ENCODE results near the gene GC. TPM values are rescaled to one million over a fixed set of nuclear protein-coding genes. Genes with fewer than 3 reads are reported as not detected.

Gene GC
- total RNA-seq, 2 donors from 2014 or later: 4.1 TPM; not detected in 1

- TF ChIP-seq, protein P1, sequence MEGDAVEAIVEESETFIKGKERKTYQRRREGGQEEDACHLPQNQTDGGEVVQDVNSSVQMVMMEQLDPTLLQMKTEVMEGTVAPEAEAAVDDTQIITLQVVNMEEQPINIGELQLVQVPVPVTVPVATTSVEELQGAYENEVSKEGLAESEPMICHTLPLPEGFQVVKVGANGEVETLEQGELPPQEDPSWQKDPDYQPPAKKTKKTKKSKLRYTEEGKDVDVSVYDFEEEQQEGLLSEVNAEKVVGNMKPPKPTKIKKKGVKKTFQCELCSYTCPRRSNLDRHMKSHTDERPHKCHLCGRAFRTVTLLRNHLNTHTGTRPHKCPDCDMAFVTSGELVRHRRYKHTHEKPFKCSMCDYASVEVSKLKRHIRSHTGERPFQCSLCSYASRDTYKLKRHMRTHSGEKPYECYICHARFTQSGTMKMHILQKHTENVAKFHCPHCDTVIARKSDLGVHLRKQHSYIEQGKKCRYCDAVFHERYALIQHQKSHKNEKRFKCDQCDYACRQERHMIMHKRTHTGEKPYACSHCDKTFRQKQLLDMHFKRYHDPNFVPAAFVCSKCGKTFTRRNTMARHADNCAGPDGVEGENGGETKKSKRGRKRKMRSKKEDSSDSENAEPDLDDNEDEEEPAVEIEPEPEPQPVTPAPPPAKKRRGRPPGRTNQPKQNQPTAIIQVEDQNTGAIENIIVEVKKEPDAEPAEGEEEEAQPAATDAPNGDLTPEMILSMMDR (IDR thresholded peaks at IDR 0.05): no peak
- H3K36me3 ChIP-seq: no peaks in the 10 kb centered on the region
- H3K9me3 ChIP-seq: no peaks in the 10 kb centered on the region
- peaks cover 4% of the 10 kb centered on the region for H3K4me1 ChIP-seq
- DNase-seq: peak; percentile 43
- no peak overlapping the region for H3K9ac ChIP-seq (ENCODE audit: low read depth in 2 of 2, low read length in 2 of 2)
- no peaks in the 10 kb centered on the region for H3K27me3 ChIP-seq
- H3K27ac ChIP-seq: peak overlapping the region; percentile 76
- intact Hi-C loops (cut with DNase I): loop anchor here (5.0 to 10.0 kb wide), 4 partner anchors 147 to 1059 kb away; no protein-coding TSS in a partner anchor
- no peak overlapping the region for H3K4me3 ChIP-seq
Observed at GRCh38 chr4:71711044-71711984, 72.6 kb downstream of the GC start.

- Histone ChIP-seq H3K27me3 (no peaks in the 10 kb centered on the region), H3K4me1 (peaks cover 4% of the 10 kb centered on the region), H3K36me3 (no peaks in the 10 kb centered on the region), H3K9me3 (no peaks in the 10 kb centered on the region), H3K9ac (ENCODE audit: low read depth in 2 of 2, low read length in 2 of 2) (no peak overlapping the region), H3K27ac (no peak overlapping the region), H3K4me3 (no peak overlapping the region)
- DNase-seq: no peak
- TF ChIP-seq, protein P1 (IDR thresholded peaks at IDR 0.05): no peak
- intact Hi-C loops (cut with DNase I): loop anchor here (5.0 to 10.0 kb wide), 4 partner anchors 145 to 1058 kb away; no protein-coding TSS in a partner anchor
Observed at GRCh38 chr4:71709961-71710360, 73.9 kb downstream of the GC start.

- intact Hi-C loops (cut with DNase I): no loop called here
- Histone ChIP-seq H3K27me3 (no peaks in the 10 kb centered on the region), H3K4me3 (no peak overlapping the region), H3K27ac (no peak overlapping the region), H3K9me3 (no peaks in the 10 kb centered on the region), H3K9ac (ENCODE audit: low read depth in 2 of 2, low read length in 2 of 2) (no peak overlapping the region), H3K36me3 (no peaks in the 10 kb centered on the region), H3K4me1 (no peaks in the 10 kb centered on the region)
- no peak for DNase-seq
- TF ChIP-seq, protein P1 (IDR thresholded peaks at IDR 0.05): no peak
Observed at GRCh38 chr4:71698141-71698540, 85.7 kb downstream of the GC start.

DNA sequence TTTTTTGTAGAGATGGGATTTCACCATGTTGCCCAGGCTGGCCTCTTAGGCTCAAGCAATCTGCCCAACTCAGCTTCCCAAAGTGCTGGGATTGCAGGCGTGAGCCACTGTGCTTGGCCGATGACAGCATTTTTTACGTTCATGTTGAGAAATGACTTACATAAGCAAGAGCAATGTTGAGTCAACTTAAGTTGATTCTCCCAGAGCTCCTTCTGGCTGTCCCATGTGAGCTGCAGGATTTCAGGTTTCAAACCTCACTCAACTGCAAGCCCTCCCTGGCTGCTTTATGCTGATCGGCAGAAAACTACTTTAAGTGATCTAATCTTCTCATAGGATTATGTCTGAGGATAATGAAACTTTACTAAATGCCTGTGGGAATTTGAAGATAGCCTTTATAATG is 86.8 kb downstream of the GC start:
- H3K27ac ChIP-seq: no peak overlapping the region
- H3K4me3 ChIP-seq: no peak overlapping the region
- intact Hi-C loops (cut with DNase I): no loop called here
- no peak for DNase-seq
- no peak overlapping the region for H3K9ac ChIP-seq (ENCODE audit: low read depth in 2 of 2, low read length in 2 of 2)
- TF ChIP-seq, protein P1 (IDR thresholded peaks at IDR 0.05): no peak
- no peaks in the 10 kb centered on the region for H3K36me3 ChIP-seq
- no peaks in the 10 kb centered on the region for H3K4me1 ChIP-seq
- H3K27me3 ChIP-seq: no peaks in the 10 kb centered on the region
- H3K9me3 ChIP-seq: no peaks in the 10 kb centered on the region

- H3K9ac ChIP-seq (ENCODE audit: low read depth in 2 of 2, low read length in 2 of 2): no peak overlapping the region
- TF ChIP-seq, protein P1 (IDR thresholded peaks at IDR 0.05): no peak
- DNase-seq: no peak
- no peak overlapping the region for H3K27ac ChIP-seq
- H3K4me3 ChIP-seq: no peak overlapping the region
- intact Hi-C loops (cut with DNase I): no loop called here
- H3K4me1 ChIP-seq: no peaks in the 10 kb centered on the region
- H3K9me3 ChIP-seq: no peaks in the 10 kb centered on the region
- no peaks in the 10 kb centered on the region for H3K27me3 ChIP-seq
- H3K36me3 ChIP-seq: no peaks in the 10 kb centered on the region
Observed at GRCh38 chr4:71694961-71695360, 88.9 kb downstream of the GC start.
